HEK293T (cell line): ENCODE measurements around the gene ZNF136.

Experiments
- BHLHE40 ChIP-seq: fragments of 450-650 bp; IDR thresholded peaks from 2 replicates; pipeline ENCODE4 v1.6.1; 2016; ENCODE audit warnings: mild to moderate bottlenecking, moderate library complexity, borderline replicate concordance
- CTBP1 ChIP-seq: fragments of 450-650 bp; IDR thresholded peaks from 2 replicates; pipeline ENCODE4 v1.6.1; 2016; ENCODE audit warnings: borderline replicate concordance
- ELF4 ChIP-seq: fragments of 450-650 bp; IDR thresholded peaks from 2 replicates; pipeline ENCODE4 v1.6.1; 2017; ENCODE audit warnings: antibody characterized with exemption
- FOXM1 ChIP-seq: fragments of 450-650 bp; IDR thresholded peaks from 2 replicates; pipeline ENCODE4 v1.6.1; 2017; ENCODE audit warnings: mild to moderate bottlenecking, borderline replicate concordance
- HDGF ChIP-seq: fragments of 450-650 bp; IDR thresholded peaks from 2 replicates; pipeline ENCODE4 v1.6.1; 2017; ENCODE audit warnings: antibody characterized with exemption, borderline replicate concordance
- L3MBTL2 ChIP-seq: fragments of 450-650 bp; conservative IDR thresholded peaks from 2 replicates; pipeline ENCODE4 v1.6.1; 2016; ENCODE audit warnings: mild to moderate bottlenecking
- SP1 ChIP-seq: fragments of 450-650 bp; IDR thresholded peaks from 2 replicates; pipeline ENCODE4 v1.6.1; 2017
- SUZ12 ChIP-seq: fragments of 450-650 bp; IDR thresholded peaks from 2 replicates; pipeline ENCODE4 v1.6.1; 2016; ENCODE audit warnings: mild to moderate bottlenecking
- TARDBP ChIP-seq: fragments of 450-650 bp; IDR thresholded peaks from 2 replicates; pipeline ENCODE4 v1.6.1; 2016
- ZNF384 ChIP-seq: fragments of 450-650 bp; IDR thresholded peaks from 2 replicates; pipeline ENCODE4 v1.6.1; 2016
- TF ChIP-seq, protein P1 (sequence below): fragments of 450-650 bp; IDR thresholded peaks from 2 replicates; pipeline ENCODE4 v1.6.1; 2016

DNA sequence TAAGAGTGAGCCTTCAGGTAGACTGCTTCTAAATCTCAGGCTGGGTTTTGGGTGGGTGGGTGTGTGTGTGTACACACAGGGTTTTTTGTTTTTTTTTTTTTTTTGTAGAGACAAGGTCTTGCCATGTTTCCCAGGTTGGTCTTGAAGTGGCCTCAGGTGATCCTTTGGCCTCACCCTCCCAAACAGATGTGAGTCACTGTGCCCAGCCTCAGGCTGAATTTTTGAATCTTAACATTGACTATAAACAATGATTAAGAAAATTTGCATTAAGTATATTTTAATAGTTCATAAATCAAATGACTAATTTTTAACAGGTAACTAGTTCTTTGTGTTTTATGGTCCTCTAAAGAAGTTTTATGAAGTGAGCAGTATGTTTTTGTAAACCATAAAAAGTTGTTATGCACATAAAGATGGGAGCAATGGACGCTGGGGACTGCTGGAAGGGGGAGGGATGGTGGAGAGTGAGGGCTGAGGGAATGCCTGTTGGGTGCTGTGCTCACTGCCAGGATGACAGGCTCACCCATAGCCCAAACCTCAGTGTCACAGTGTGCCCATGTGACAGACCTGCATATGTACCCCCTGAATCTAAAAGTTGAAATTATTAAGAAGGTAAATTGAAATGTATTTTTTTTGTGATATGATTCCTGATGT lies 60.2 kb downstream of the ZNF136 start:
- no peak for TF ChIP-seq ELF4
- no peak for TF ChIP-seq BHLHE40
- no peak for TF ChIP-seq FOXM1
- no peak for TF ChIP-seq SP1
- no peak for TF ChIP-seq SUZ12
- TF ChIP-seq HDGF: no peak
- TF ChIP-seq TARDBP: no peak
- TF ChIP-seq ZNF384: no peak
- TF ChIP-seq CTBP1: no peak
- TF ChIP-seq, protein P1, sequence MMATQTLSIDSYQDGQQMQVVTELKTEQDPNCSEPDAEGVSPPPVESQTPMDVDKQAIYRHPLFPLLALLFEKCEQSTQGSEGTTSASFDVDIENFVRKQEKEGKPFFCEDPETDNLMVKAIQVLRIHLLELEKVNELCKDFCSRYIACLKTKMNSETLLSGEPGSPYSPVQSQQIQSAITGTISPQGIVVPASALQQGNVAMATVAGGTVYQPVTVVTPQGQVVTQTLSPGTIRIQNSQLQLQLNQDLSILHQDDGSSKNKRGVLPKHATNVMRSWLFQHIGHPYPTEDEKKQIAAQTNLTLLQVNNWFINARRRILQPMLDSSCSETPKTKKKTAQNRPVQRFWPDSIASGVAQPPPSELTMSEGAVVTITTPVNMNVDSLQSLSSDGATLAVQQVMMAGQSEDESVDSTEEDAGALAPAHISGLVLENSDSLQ: no peak
- TF ChIP-seq L3MBTL2: no peak
